HG03469 (cell line): ENCODE data around the gene ATP5MG.

ENCODE experiments used
- ATAC-seq: cut with Tn5 transposase; IDR thresholded peaks from one replicate; pipeline ENCODE4 v1.9.1; 2021; ENCODE audit warnings: mild to moderate bottlenecking, moderate library complexity, moderate number of reproducible peaks; ENCODE audit not compliant: unreplicated experiment

ATP5MG gene

GRCh38 chr11:118439646-118440045 is 38.2 kb downstream of the ATP5MG start:
- no peak for ATAC-seq

GRCh38 chr11:118441770-118442275 is 40.4 kb downstream of the ATP5MG start:
- no peak for ATAC-seq

GRCh38 chr11:118442301-118442700 is 40.9 kb downstream of the ATP5MG start:
- no peak for ATAC-seq

- no peak for ATAC-seq
Measured at GRCh38 chr11:118442908-118443589, 41.6 kb downstream of the ATP5MG start.

GRCh38 chr11:118443590-118444218 is 42.3 kb downstream of the ATP5MG start:
- ATAC-seq, result no peak

GRCh38 chr11:118447423-118447822 is 46.0 kb downstream of the ATP5MG start:
- no peak for ATAC-seq

GRCh38 chr11:118448294-118448693 is 46.9 kb downstream of the ATP5MG start:
- ATAC-seq, result peak; percentile 81

GRCh38 chr11:118449316-118449918 is 48.0 kb downstream of the ATP5MG start:
- no peak for ATAC-seq

- ATAC-seq, result no peak
Measured at GRCh38 chr11:118450451-118450850, 49.0 kb downstream of the ATP5MG start.
